GM12892 (cell line): Measurements from ENCODE around the gene MKRN2.

Experiments
- POLR2A ChIP-seq: IDR thresholded peaks from 2 replicates; pipeline ENCODE4 v1.6.1; 2011; ENCODE audit warnings: low read depth, low read length, control low read depth
- POLR2AphosphoS5 ChIP-seq: IDR thresholded peaks from 2 replicates; pipeline ENCODE4 v1.6.1; 2011; ENCODE audit warnings: low read depth, low read length, control low read depth
- TAF1 ChIP-seq: IDR thresholded peaks from 2 replicates; pipeline ENCODE4 v1.6.1; 2011; ENCODE audit warnings: low read depth, mild to moderate bottlenecking, control low read depth, low read length, borderline replicate concordance

- TF ChIP-seq POLR2AphosphoS5 (no peak), POLR2A (no peak), TAF1 (no peak)
Measured at GRCh38 chr3:12507591-12508281, 49.2 kb upstream of the MKRN2 start.
